H9 (cell line): ENCODE measurements around the gene USP5. TPM values are rescaled to one million over a fixed set of nuclear protein-coding genes. Genes with fewer than 3 reads are reported as not detected.

Experiments used
- DNase-seq: peaks from one replicate; pipeline ENCODE4 v3.0.0-alpha.2; 2017
- H2AFZ ChIP-seq: one replicate; pipeline ENCODE4 v1.6.1; 2013; ENCODE audit warnings: mild to moderate bottlenecking, low read length, control low read depth, moderate library complexity
- H2AK5ac ChIP-seq: 2 replicates; pipeline ENCODE4 v1.6.1; 2013; ENCODE audit warnings: low read length, control low read depth, mixed read lengths; ENCODE audit not compliant: insufficient read length
- H2BK120ac ChIP-seq: one replicate; pipeline ENCODE4 v1.6.1; 2013; ENCODE audit warnings: low read depth, mild to moderate bottlenecking, low read length, control low read depth, inconsistent platforms; ENCODE audit not compliant: poor library complexity, severe bottlenecking
- H2BK12ac ChIP-seq: 2 replicates; pipeline ENCODE4 v1.6.1; 2013; ENCODE audit warnings: low read length, control low read depth, mixed read lengths, low read depth; ENCODE audit not compliant: insufficient read length
- H2BK15ac ChIP-seq: 2 replicates; pipeline ENCODE4 v1.6.1; 2013; ENCODE audit warnings: low read depth, low read length, control low read depth
- H2BK20ac ChIP-seq: one replicate; pipeline ENCODE4 v1.6.1; 2013; ENCODE audit warnings: low read depth, mild to moderate bottlenecking, low read length, control low read depth, inconsistent platforms; ENCODE audit not compliant: poor library complexity, severe bottlenecking
- H2BK5ac ChIP-seq: 2 replicates; pipeline ENCODE4 v1.6.1; 2013; ENCODE audit warnings: low read length, control low read depth, mixed read lengths; ENCODE audit not compliant: insufficient read length
- H3K14ac ChIP-seq: 2 replicates; pipeline ENCODE4 v1.6.1; 2013; ENCODE audit warnings: low read length, control low read depth; ENCODE audit not compliant: insufficient read depth
- H3K18ac ChIP-seq: 2 replicates; pipeline ENCODE4 v1.6.1; 2013; ENCODE audit warnings: low read depth, mild to moderate bottlenecking, mixed read lengths, low read length, control low read depth; ENCODE audit not compliant: insufficient read length
- H3K23ac ChIP-seq: 2 replicates; pipeline ENCODE4 v1.6.1; 2013; ENCODE audit warnings: low read length, control low read depth, mixed read lengths, low read depth; ENCODE audit not compliant: insufficient read length
- H3K23me2 ChIP-seq: 2 replicates; pipeline ENCODE4 v1.6.1; 2013; ENCODE audit warnings: low read depth, mild to moderate bottlenecking, mixed read lengths, low read length, control low read depth; ENCODE audit not compliant: insufficient read length, poor library complexity, severe bottlenecking
- H3K27ac ChIP-seq: 2 replicates; pipeline ENCODE4 v1.5.1; 2013; ENCODE audit warnings: low read length, control low read depth, mixed read lengths, low read depth; ENCODE audit not compliant: insufficient read length
- H3K27me3 ChIP-seq: 2 replicates; pipeline ENCODE4 v1.6.1; 2013; ENCODE audit warnings: low read length, control low read depth, inconsistent platforms; ENCODE audit not compliant: insufficient read depth
- H3K4ac ChIP-seq: 2 replicates; pipeline ENCODE4 v1.6.1; 2013; ENCODE audit warnings: low read depth, mild to moderate bottlenecking, control low read depth, inconsistent platforms, low read length, moderate library complexity
- H3K4me1 ChIP-seq: 2 replicates; pipeline ENCODE4 v1.6.1; 2013; ENCODE audit warnings: low read length, control low read depth, inconsistent platforms; ENCODE audit not compliant: insufficient read depth
- H3K4me2 ChIP-seq: 2 replicates; pipeline ENCODE4 v1.6.1; 2013; ENCODE audit warnings: low read length, control low read depth, mixed read lengths; ENCODE audit not compliant: insufficient read length, insufficient read depth
- H3K56ac ChIP-seq: 2 replicates; pipeline ENCODE4 v1.6.1; 2013; ENCODE audit warnings: low read depth, mild to moderate bottlenecking, mixed read lengths, low read length, control low read depth; ENCODE audit not compliant: insufficient read length
- H3K79me1 ChIP-seq: 2 replicates; pipeline ENCODE4 v1.6.1; 2013; ENCODE audit warnings: low read depth, mild to moderate bottlenecking, moderate library complexity, low read length, control low read depth, inconsistent platforms; ENCODE audit not compliant: insufficient read depth, poor library complexity, severe bottlenecking
- H3K79me2 ChIP-seq: 2 replicates; pipeline ENCODE4 v1.6.1; 2013; ENCODE audit warnings: low read length, control low read depth, inconsistent platforms; ENCODE audit not compliant: insufficient read depth
- H3K9ac ChIP-seq: 2 replicates; pipeline ENCODE4 v1.6.1; 2013; ENCODE audit warnings: low read length, control low read depth, mixed read lengths; ENCODE audit not compliant: insufficient read length; ENCODE audit errors: extremely low read depth
- H3K9me3 ChIP-seq: one replicate; pipeline ENCODE4 v1.6.1; 2013; ENCODE audit warnings: low read depth, low read length, inconsistent platforms; ENCODE audit not compliant: control insufficient read depth
- H3T11ph ChIP-seq: one replicate; pipeline ENCODE4 v1.6.1; 2013; ENCODE audit warnings: mild to moderate bottlenecking, low read length, control low read depth, inconsistent platforms
- H4K20me1 ChIP-seq: one replicate; pipeline ENCODE4 v1.6.1; 2013; ENCODE audit not compliant: control insufficient read depth, insufficient read length, insufficient read depth
- H4K5ac ChIP-seq: 2 replicates; pipeline ENCODE4 v1.6.1; 2013; ENCODE audit warnings: low read depth, mild to moderate bottlenecking, mixed read lengths, low read length, control low read depth; ENCODE audit not compliant: insufficient read length
- H4K8ac ChIP-seq: replicated peaks from 2 replicates; pipeline ENCODE4 v1.6.1; 2013; ENCODE audit warnings: low read length, control low read depth, mixed read lengths, low read depth; ENCODE audit not compliant: insufficient read length
- H4K91ac ChIP-seq: 2 replicates; pipeline ENCODE4 v1.6.1; 2013; ENCODE audit warnings: low read depth, mild to moderate bottlenecking, moderate library complexity, mixed read lengths, low read length, control low read depth; ENCODE audit not compliant: insufficient read length
- H3K27ac Mint-ChIP-seq, 3 experiments: 2 replicates in 2 of 3; 3 replicates in 1 of 3; pipeline ENCODE4 v1.8.0; 2020 to 2021; ENCODE audit warnings: mixed read lengths in 3 of 3, mild to moderate bottlenecking in 1 of 3, moderate library complexity in 1 of 3
- H3K27me3 Mint-ChIP-seq: 2 replicates; pipeline ENCODE4 v1.8.0; 2021; ENCODE audit warnings: low read depth, mild to moderate bottlenecking, moderate library complexity, mixed read lengths
- H3K36me3 Mint-ChIP-seq, 3 experiments: 2 replicates in 2 of 3; 3 replicates in 1 of 3; pipeline ENCODE4 v1.8.0; 2020 to 2021; ENCODE audit warnings: low read depth in 3 of 3, mixed read lengths in 3 of 3; ENCODE audit not compliant: insufficient read depth in 1 of 3
- H3K4me1 Mint-ChIP-seq, 2 experiments: 2 replicates each; pipeline ENCODE4 v1.8.0; 2020; ENCODE audit warnings: mixed read lengths in 2 of 2
- H3K4me3 Mint-ChIP-seq, 2 experiments: 2 replicates in 1 of 2; 3 replicates in 1 of 2; pipeline ENCODE4 v1.8.0; 2020 to 2021; ENCODE audit warnings: mild to moderate bottlenecking in 2 of 2, mixed read lengths in 2 of 2, moderate library complexity in 1 of 2
- H3K9me3 Mint-ChIP-seq, 2 experiments: 2 replicates in 1 of 2; 3 replicates in 1 of 2; pipeline ENCODE4 v1.8.0; 2020; ENCODE audit warnings: mild to moderate bottlenecking in 2 of 2, mixed read lengths in 2 of 2, moderate library complexity in 1 of 2
- WGBS: extraction: QIAGEN DNeasy Blood & Tissue Kit; methylation state at CpG from one replicate; pipeline ENCODE4 v1.1.7; 2013; ENCODE audit warnings: missing lambda C conversion rate, low lambda C conversion rate, mixed read lengths; ENCODE audit not compliant: insufficient read length; ENCODE audit errors: extremely low coverage; 5-methylcytosine and 5-hydroxymethylcytosine counted together
- long read RNA-seq: library from polyadenylated mRNA; unstranded; transcript quantifications from one replicate; pipeline ENCODE4 v2.0.0, GENCODE V29; 2020
- total RNA-seq: library from RNA; stranded (reverse); gene quantifications from 2 replicates; pipeline ENCODE4 v1.2.1, GENCODE V29; 2021
- TF ChIP-seq, protein P1 (sequence below): fragments of 200-600 bp; sonication (generic); conservative IDR thresholded peaks from 3 replicates; pipeline ENCODE4 v1.8.0; 2021; ENCODE audit warnings: antibody characterized with exemption, mild to moderate bottlenecking

The USP5 gene, protein sequence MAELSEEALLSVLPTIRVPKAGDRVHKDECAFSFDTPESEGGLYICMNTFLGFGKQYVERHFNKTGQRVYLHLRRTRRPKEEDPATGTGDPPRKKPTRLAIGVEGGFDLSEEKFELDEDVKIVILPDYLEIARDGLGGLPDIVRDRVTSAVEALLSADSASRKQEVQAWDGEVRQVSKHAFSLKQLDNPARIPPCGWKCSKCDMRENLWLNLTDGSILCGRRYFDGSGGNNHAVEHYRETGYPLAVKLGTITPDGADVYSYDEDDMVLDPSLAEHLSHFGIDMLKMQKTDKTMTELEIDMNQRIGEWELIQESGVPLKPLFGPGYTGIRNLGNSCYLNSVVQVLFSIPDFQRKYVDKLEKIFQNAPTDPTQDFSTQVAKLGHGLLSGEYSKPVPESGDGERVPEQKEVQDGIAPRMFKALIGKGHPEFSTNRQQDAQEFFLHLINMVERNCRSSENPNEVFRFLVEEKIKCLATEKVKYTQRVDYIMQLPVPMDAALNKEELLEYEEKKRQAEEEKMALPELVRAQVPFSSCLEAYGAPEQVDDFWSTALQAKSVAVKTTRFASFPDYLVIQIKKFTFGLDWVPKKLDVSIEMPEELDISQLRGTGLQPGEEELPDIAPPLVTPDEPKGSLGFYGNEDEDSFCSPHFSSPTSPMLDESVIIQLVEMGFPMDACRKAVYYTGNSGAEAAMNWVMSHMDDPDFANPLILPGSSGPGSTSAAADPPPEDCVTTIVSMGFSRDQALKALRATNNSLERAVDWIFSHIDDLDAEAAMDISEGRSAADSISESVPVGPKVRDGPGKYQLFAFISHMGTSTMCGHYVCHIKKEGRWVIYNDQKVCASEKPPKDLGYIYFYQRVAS
- 143 and 144 TPM in 2 replicates for total RNA-seq
- long read RNA-seq, transcript USP5-201 (20 exons, 3,181 nt): minor isoform, 70 of 1,169 reads
- long read RNA-seq, transcript USP5-202 (20 exons, 3,083 nt): major isoform, 947 of 1,169 reads
- long read RNA-seq, partial matches to known transcripts: 43 of 1,169 reads
- long read RNA-seq, other reads (novel, unspliced or antisense): 106 of 1,169 reads

DNA sequence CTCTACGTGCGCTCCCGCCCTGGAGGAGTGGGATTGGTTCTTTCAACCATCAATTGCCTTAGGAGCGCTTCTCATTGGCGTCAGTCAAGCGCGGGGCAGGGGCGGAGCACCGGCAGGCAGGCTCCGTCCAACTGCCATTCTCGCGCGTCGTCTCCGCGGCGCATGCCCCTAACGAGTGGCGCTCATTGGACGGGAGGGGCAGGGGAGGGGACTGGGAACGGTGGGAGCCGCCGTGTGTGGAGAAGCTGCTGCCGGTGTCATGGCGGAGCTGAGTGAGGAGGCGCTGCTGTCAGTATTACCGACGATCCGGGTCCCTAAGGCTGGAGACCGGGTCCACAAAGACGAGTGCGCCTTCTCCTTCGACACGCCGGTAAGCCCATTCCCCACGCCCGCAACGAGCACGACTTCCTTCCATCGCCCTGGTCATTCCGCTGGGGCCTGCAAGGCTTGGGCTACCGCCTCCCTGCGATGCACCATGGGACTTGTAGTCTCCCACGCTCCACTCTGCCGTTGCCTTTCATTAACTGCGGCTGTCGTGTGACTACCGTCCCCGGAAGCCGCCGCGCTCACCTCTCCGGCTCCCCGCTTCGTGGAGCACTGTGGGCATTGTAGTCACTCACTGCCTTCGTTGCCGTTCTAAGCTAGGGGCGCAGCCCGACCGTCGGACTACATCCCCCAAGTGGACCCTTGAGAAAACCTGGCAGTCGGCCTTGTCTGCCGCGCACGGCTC, at the start of gene USP5:
Gene USP5, plus strand, starts transcription at position 230 of the 730 bp plus-strand sequence. Its CDS starts 30 bp downstream, at position 260.
- H3K9me3 Mint-ChIP-seq: no peaks in the 10 kb centered on the region; a peak in 1 of 5 replicates
- H3K56ac ChIP-seq: no peak within 1 kb of the TSS
- peaks cover 24 to 26% of the 10 kb centered on the region in 2 experiments for H3K4me1 Mint-ChIP-seq
- peak within 1 kb of the TSS; percentile 78 for H3K4me2 ChIP-seq
- peaks cover 16% of the 10 kb centered on the region for H3K23me2 ChIP-seq
- no peak within 1 kb of the TSS for H2BK20ac ChIP-seq
- no peak within 1 kb of the TSS for H2BK5ac ChIP-seq
- H3K4me3 Mint-ChIP-seq: peak within 1 kb of the TSS; percentile 94 to 98
- H3K4me1 ChIP-seq: no peaks in the 10 kb centered on the region; the same call in 1 of the 2 replicates
- H3K23ac ChIP-seq: no peak within 1 kb of the TSS
- peak within 1 kb of the TSS; percentile 80 for H3K18ac ChIP-seq
- H3K27me3 Mint-ChIP-seq: no peaks in the 10 kb centered on the region
- H2AFZ ChIP-seq: no peak within 1 kb of the TSS
- H2BK120ac ChIP-seq: no peak within 1 kb of the TSS
- WGBS: no CpG with 5 or more reads among the region's 65 CpGs
- H3K9me3 ChIP-seq: no peaks in the 10 kb centered on the region
- no peak within 1 kb of the TSS for H3T11ph ChIP-seq
- H2AK5ac ChIP-seq: no peak within 1 kb of the TSS
- H3K27ac Mint-ChIP-seq: peak within 1 kb of the TSS; percentile 97 to 99 (median 98)
- TF ChIP-seq, protein P1, sequence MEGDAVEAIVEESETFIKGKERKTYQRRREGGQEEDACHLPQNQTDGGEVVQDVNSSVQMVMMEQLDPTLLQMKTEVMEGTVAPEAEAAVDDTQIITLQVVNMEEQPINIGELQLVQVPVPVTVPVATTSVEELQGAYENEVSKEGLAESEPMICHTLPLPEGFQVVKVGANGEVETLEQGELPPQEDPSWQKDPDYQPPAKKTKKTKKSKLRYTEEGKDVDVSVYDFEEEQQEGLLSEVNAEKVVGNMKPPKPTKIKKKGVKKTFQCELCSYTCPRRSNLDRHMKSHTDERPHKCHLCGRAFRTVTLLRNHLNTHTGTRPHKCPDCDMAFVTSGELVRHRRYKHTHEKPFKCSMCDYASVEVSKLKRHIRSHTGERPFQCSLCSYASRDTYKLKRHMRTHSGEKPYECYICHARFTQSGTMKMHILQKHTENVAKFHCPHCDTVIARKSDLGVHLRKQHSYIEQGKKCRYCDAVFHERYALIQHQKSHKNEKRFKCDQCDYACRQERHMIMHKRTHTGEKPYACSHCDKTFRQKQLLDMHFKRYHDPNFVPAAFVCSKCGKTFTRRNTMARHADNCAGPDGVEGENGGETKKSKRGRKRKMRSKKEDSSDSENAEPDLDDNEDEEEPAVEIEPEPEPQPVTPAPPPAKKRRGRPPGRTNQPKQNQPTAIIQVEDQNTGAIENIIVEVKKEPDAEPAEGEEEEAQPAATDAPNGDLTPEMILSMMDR: no peak
- H4K8ac ChIP-seq: no peak within 1 kb of the TSS
- peaks cover 28 to 61% (median 57%) of the 10 kb centered on the region in 3 experiments; a peak in 6 of 7 replicates for H3K36me3 Mint-ChIP-seq
- H3K79me1 ChIP-seq: no peaks in the 10 kb centered on the region
- no peak within 1 kb of the TSS for H4K5ac ChIP-seq
- peaks cover 5% of the 10 kb centered on the region; the same call in 1 of the 2 replicates for H3K79me2 ChIP-seq
- peaks cover 2% of the 10 kb centered on the region for H4K20me1 ChIP-seq
- no peak within 1 kb of the TSS for H3K27ac ChIP-seq
- H3K27me3 ChIP-seq: no peaks in the 10 kb centered on the region
- no peak within 1 kb of the TSS for H2BK12ac ChIP-seq
- DNase-seq: peak; percentile 100
- no peak within 1 kb of the TSS for H3K4ac ChIP-seq
- H3K9ac ChIP-seq: peak within 1 kb of the TSS; percentile 68
- H2BK15ac ChIP-seq: no peak within 1 kb of the TSS
- H4K91ac ChIP-seq: no peak within 1 kb of the TSS
- peak within 1 kb of the TSS; percentile 28; the same call in 1 of the 2 replicates for H3K14ac ChIP-seq
